HepG2 (cell line): ENCODE data around the gene MTA2. TPM values are rescaled to one million over a fixed set of nuclear protein-coding genes. Genes with fewer than 3 reads are reported as not detected.
A peak's percentile ranks its signal among the peaks of the same experiment; 100 is the strongest.

ENCODE experiments used
- ADNP ChIP-seq: sonication (generic); formaldehyde crosslinking; IDR thresholded peaks from 2 replicates; pipeline ENCODE4 v1.4.0; 2020; ENCODE audit warnings: missing genetic modification reagents
- FOXP1 ChIP-seq, 2 experiments: fragments of 450-650 bp in 1 of 2; IDR thresholded peaks; 2 replicates each; pipeline ENCODE4 v1.6.1; 2017 to 2018; ENCODE audit warnings: antibody characterized with exemption in 1 of 2
- HMG20A ChIP-seq: IDR thresholded peaks from 2 replicates; pipeline ENCODE4 v1.6.1; 2016; ENCODE audit warnings: borderline replicate concordance
- HMGXB4 ChIP-seq, 2 experiments: sonication (generic) in 1 of 2; formaldehyde crosslinking in 1 of 2; IDR thresholded peaks; 2 replicates each; pipeline versions ENCODE4 v1.4.0 to v1.6.1; 2018 to 2020; ENCODE audit warnings: missing genetic modification reagents in 2 of 2, borderline replicate concordance in 1 of 2, low read depth in 1 of 2, mild to moderate bottlenecking in 1 of 2, missing biosample characterization in 1 of 2
- HNRNPK ChIP-seq: fragments of 200-400 bp; formaldehyde crosslinking; IDR thresholded peaks from 2 replicates; pipeline ENCODE4 v1.6.1; 2018; ENCODE audit warnings: low read length, low read depth, moderate library complexity, mild to moderate bottlenecking; ENCODE audit not compliant: poor library complexity, severe bottlenecking
- IRF2 ChIP-seq: IDR thresholded peaks from 2 replicates; pipeline ENCODE4 v1.6.1; 2018; ENCODE audit warnings: missing genetic modification reagents, missing compliant biosample characterization
- LCORL ChIP-seq, 2 experiments: fragments of 450-650 bp in 1 of 2; sonication (generic) in 1 of 2; formaldehyde crosslinking in 1 of 2; IDR thresholded peaks; 2 replicates each; pipeline versions ENCODE4 v1.5.0 to v1.6.1; 2017 to 2020; ENCODE audit warnings: antibody characterized with exemption in 1 of 2, missing genetic modification reagents in 1 of 2
- NCOA2 ChIP-seq: sonication (generic); formaldehyde crosslinking; IDR thresholded peaks from 2 replicates; pipeline ENCODE4 v1.8.0; 2022; ENCODE audit warnings: inconsistent platforms
- SOX5 ChIP-seq: IDR thresholded peaks from 2 replicates; pipeline ENCODE4 v1.6.1; 2016; ENCODE audit warnings: borderline replicate concordance
- THAP9 ChIP-seq: sonication (generic); formaldehyde crosslinking; IDR thresholded peaks from 2 replicates; pipeline ENCODE4; 2020; ENCODE audit warnings: missing genetic modification reagents, mild to moderate bottlenecking, borderline replicate concordance
- YY1 ChIP-seq: IDR thresholded peaks from 2 replicates; pipeline ENCODE4 v1.6.1; 2011; ENCODE audit warnings: low read length, low read depth, moderate library complexity, mild to moderate bottlenecking; ENCODE audit not compliant: insufficient read depth, insufficient replicate concordance
- ZBTB39 ChIP-seq: sonication (generic); formaldehyde crosslinking; IDR thresholded peaks from 2 replicates; pipeline ENCODE4 v1.5.0; 2020; ENCODE audit warnings: missing genetic modification reagents
- ZBTB46 ChIP-seq: sonication (generic); formaldehyde crosslinking; IDR thresholded peaks from 2 replicates; pipeline ENCODE4 v1.4.0; 2020; ENCODE audit warnings: mild to moderate bottlenecking, missing genetic modification reagents, borderline replicate concordance
- ZFP36 ChIP-seq: fragments of 150-350 bp; IDR thresholded peaks from 2 replicates; pipeline ENCODE4 v1.6.1; 2018; ENCODE audit warnings: borderline replicate concordance, low read length, low read depth; ENCODE audit not compliant: partially characterized antibody
- ZFP90 ChIP-seq: sonication (generic); formaldehyde crosslinking; IDR thresholded peaks from 2 replicates; pipeline ENCODE4 v1.8.0; 2022; ENCODE audit warnings: missing genetic modification reagents, mild to moderate bottlenecking, inconsistent platforms, borderline replicate concordance
- ZNF274 ChIP-seq: sonication (generic); formaldehyde crosslinking; IDR thresholded peaks from 2 replicates; pipeline ENCODE4 v1.5.1; 2020; ENCODE audit warnings: mild to moderate bottlenecking, missing genetic modification reagents
- ZNF343 ChIP-seq: sonication (generic); formaldehyde crosslinking; IDR thresholded peaks from 2 replicates; pipeline ENCODE4 v1.4.0; 2020; ENCODE audit warnings: mild to moderate bottlenecking, missing genetic modification reagents
- ZNF383 ChIP-seq: sonication (generic); formaldehyde crosslinking; IDR thresholded peaks from 2 replicates; pipeline ENCODE4 v1.4.0; 2020; ENCODE audit warnings: missing genetic modification reagents, mild to moderate bottlenecking, borderline replicate concordance
- ZNF441 ChIP-seq: sonication (generic); formaldehyde crosslinking; IDR thresholded peaks from 2 replicates; pipeline ENCODE4 v1.7.0; 2021; ENCODE audit warnings: missing genetic modification reagents, borderline replicate concordance
- polyA plus RNA-seq, 8 experiments: library from polyadenylated mRNA; depleted of rRNA in 3 of 8; stranded (reverse) in 7 of 8; unstranded in 1 of 8; fragments of >200 nt; fragmentation: Illumina TruSeq in 4 of 8; extraction: Trizol in 4 of 8; gene quantifications; 2 replicates each; pipeline versions ENCODE4 v1.2.1 to v1.2.3, GENCODE V29; 2011 to 2016; ENCODE audit warnings: low read depth in 4 of 8, missing spikeins in 1 of 8, mixed read lengths in 1 of 8; ENCODE audit not compliant: insufficient read depth in 1 of 8
- total RNA-seq, 5 experiments: library from RNA; depleted of rRNA; stranded (reverse); fragments of >200 nt; fragmentation: Illumina TruSeq; extraction: Trizol; gene quantifications; 2 replicates each; pipeline ENCODE4 v1.2.3, GENCODE V29; 2016; ENCODE audit warnings: low read depth in 1 of 5

The MTA2 gene
- total and polyA plus RNA-seq, 2 of the 13 experiments (the other 11 are each of a cell fraction or from before 2014, with no cell fraction given): 14.0 to 70.0 TPM

GRCh38 chr11:62611705-62612365 is 10.2 kb upstream of the MTA2 start (continued):
- TF ChIP-seq ZBTB39 (CRISPR knock-in tag): 0 out of 2 replicates have a peak, but pooled peaks have one; percentile 46
- no peak for TF ChIP-seq HNRNPK
- TF ChIP-seq ZFP90: no peak
- no peak for TF ChIP-seq ADNP
- TF ChIP-seq LCORL (IDR thresholded peaks at IDR 0.05): no peak
- peak; percentile 27; the same call in 1 of the 2 replicates for TF ChIP-seq LCORL (CRISPR knock-in tag; IDR thresholded peaks at IDR 0.05)
- TF ChIP-seq ZNF343: peak; percentile 45; the same call in 1 of the 2 replicates
- TF ChIP-seq ZNF274: peak; percentile 69; the same call in 1 of the 2 replicates
- TF ChIP-seq HMG20A (CRISPR knock-in tag): 0 out of 2 replicates have a peak, but pooled peaks have one; percentile 14
- TF ChIP-seq NCOA2: no peak; the same call in 1 of the 2 replicates
- TF ChIP-seq HMGXB4 (CRISPR knock-in tag; IDR thresholded peaks at IDR 0.05; ENCODE audit: borderline replicate concordance in 1 of 2, low read depth in 1 of 2): peak in 1 of 2 experiments; percentile 40; a peak in 1 of 4 replicates
- TF ChIP-seq ZNF383 (CRISPR knock-in tag): 0 out of 2 replicates have a peak, but pooled peaks have one; percentile 65
- TF ChIP-seq ZNF441 (CRISPR knock-in tag): no peak
- peak; percentile 47; the same call in 1 of the 2 replicates for TF ChIP-seq IRF2 (CRISPR knock-in tag)
- peak; percentile 43; the same call in 1 of the 2 replicates for TF ChIP-seq THAP9 (CRISPR knock-in tag)
- TF ChIP-seq SOX5 (CRISPR knock-in tag): 0 out of 2 replicates have a peak, but pooled peaks have one; percentile 24
- 0 out of 2 replicates have a peak, but pooled peaks have one; percentile 48 for TF ChIP-seq ZBTB46 (CRISPR knock-in tag)
- peak; percentile 21 for TF ChIP-seq ZFP36
- no peak for TF ChIP-seq YY1
- no peak for TF ChIP-seq FOXP1 (IDR thresholded peaks at IDR 0.05)
- TF ChIP-seq FOXP1 (CRISPR knock-in tag; IDR thresholded peaks at IDR 0.05): no peak
